ENCODE data around the gene ASAP3. TPM values are rescaled to one million over a fixed set of nuclear protein-coding genes. Genes with fewer than 3 reads are reported as not detected.
A peak's percentile ranks its signal among the peaks of the same experiment; 100 is the strongest.

ASAP3 gene
- total and polyA plus RNA-seq, 4 donors: 8.3 to 25.9 (median 16.7) TPM

DNA sequence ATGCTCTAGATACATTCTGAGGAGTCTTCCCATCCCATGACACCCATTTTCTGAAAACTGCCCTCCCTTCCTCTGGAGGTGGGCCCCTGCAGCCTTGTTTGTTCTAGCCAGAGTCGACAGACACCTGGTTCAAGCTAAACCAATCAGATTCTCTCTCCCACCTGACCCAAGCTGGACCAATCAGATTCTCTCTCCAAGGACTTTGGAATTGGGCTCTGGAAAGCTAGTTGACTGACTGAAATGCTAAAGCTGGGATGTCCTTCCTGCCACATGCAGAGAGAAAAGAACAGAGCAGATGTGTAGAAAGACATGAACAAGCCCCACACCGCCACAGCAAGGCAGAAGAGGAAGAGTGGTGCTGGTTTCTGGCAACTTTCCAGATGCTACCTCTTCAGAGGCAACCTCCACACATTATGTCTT, 24.6 kb downstream of the ASAP3 start:
- no peaks in the 10 kb centered on the region for H3K36me3 ChIP-seq (ENCODE audit: control insufficient read depth in 4 of 4, insufficient read depth in 3 of 4, low read depth in 1 of 4, low read length in 3 of 4)
- WGBS: 54% methylated on average over 2 of the region's 2 CpGs
- H3K9ac ChIP-seq (ENCODE audit: low read depth in 1 of 2, low read length in 2 of 2): no peak overlapping the region
- H3K27ac ChIP-seq (ENCODE audit: low read depth in 1 of 2, low read length in 2 of 2): no peak overlapping the region
- no peak for DNase-seq (ENCODE audit: low spot score)
- H3K4me1 ChIP-seq (ENCODE audit: control insufficient read depth in 4 of 4, insufficient read depth in 4 of 4, low read length in 3 of 4): peaks cover 5 to 39% (median 13%) of the 10 kb centered on the region in 4 donors
- H3K27me3 ChIP-seq (ENCODE audit: control insufficient read depth in 4 of 4, insufficient read depth in 4 of 4, low read length in 3 of 4): no peaks in the 10 kb centered on the region
- TF ChIP-seq HNF4G (IDR thresholded peaks at IDR 0.05): peak; percentile 32
- TF ChIP-seq, protein P1, sequence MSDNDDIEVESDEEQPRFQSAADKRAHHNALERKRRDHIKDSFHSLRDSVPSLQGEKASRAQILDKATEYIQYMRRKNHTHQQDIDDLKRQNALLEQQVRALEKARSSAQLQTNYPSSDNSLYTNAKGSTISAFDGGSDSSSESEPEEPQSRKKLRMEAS (IDR thresholded peaks at IDR 0.05): no peak
- peak; percentile 61 for TF ChIP-seq SP1 (IDR thresholded peaks at IDR 0.05)
- no peak for TF ChIP-seq RXRA (IDR thresholded peaks at IDR 0.05)
- TF ChIP-seq HNF4A (conservative IDR thresholded peaks at IDR 0.05): peak; percentile 38 to 68
- H3K9me3 ChIP-seq (ENCODE audit: control insufficient read depth in 4 of 4, low read length in 3 of 4): no peaks in the 10 kb centered on the region
- H3K4me3 ChIP-seq (ENCODE audit: low read depth in 1 of 3, low read length in 3 of 3): no peak overlapping the region

DNA sequence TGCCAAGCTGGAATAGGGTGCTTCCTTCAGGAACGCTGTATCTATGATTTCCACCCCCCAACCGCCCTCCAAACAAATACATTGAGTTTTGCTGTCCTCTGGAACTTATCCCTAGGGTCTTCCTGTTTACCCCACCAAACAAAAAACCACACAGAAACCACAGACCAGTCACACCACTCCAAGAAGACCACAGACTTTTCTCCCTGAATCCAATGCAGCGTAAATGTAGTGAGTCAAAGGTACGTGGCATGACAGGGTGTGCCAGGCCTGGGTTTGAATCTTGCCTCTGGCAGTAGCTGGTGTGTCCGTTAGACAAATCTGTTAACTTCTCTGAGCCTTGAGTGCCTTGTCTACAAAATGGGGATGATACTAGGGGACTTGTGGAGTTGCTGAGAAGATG, 27.8 kb downstream of the ASAP3 start:
- Histone ChIP-seq H3K27ac (ENCODE audit: low read depth in 1 of 2, low read length in 2 of 2) (peak overlapping the region; percentile 63 to 81), H3K27me3 (ENCODE audit: control insufficient read depth in 4 of 4, insufficient read depth in 4 of 4, low read length in 3 of 4) (no peaks in the 10 kb centered on the region), H3K4me1 (ENCODE audit: control insufficient read depth in 4 of 4, insufficient read depth in 4 of 4, low read length in 3 of 4) (peaks cover 5 to 47% (median 23%) of the 10 kb centered on the region in 4 donors), H3K9ac (ENCODE audit: low read depth in 1 of 2, low read length in 2 of 2) (no peak overlapping the region), H3K36me3 (ENCODE audit: control insufficient read depth in 4 of 4, insufficient read depth in 3 of 4, low read depth in 1 of 4, low read length in 3 of 4) (no peaks in the 10 kb centered on the region), H3K4me3 (ENCODE audit: low read depth in 1 of 3, low read length in 3 of 3) (no peak overlapping the region), H3K9me3 (ENCODE audit: control insufficient read depth in 4 of 4, low read length in 3 of 4) (no peaks in the 10 kb centered on the region)
- no peak for TF ChIP-seq EGR1 (IDR thresholded peaks at IDR 0.05; ENCODE audit: low read depth in 2 of 2)
- TF ChIP-seq HNF4G (IDR thresholded peaks at IDR 0.05): no peak
- TF ChIP-seq, protein P1 (IDR thresholded peaks at IDR 0.05): no peak
- TF ChIP-seq, protein P2, sequence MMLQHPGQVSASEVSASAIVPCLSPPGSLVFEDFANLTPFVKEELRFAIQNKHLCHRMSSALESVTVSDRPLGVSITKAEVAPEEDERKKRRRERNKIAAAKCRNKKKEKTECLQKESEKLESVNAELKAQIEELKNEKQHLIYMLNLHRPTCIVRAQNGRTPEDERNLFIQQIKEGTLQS (IDR thresholded peaks at IDR 0.05): no peak
- DNase-seq (ENCODE audit: low spot score): no peak
- 87% methylated on average over 5 of the region's 5 CpGs for WGBS

DNA sequence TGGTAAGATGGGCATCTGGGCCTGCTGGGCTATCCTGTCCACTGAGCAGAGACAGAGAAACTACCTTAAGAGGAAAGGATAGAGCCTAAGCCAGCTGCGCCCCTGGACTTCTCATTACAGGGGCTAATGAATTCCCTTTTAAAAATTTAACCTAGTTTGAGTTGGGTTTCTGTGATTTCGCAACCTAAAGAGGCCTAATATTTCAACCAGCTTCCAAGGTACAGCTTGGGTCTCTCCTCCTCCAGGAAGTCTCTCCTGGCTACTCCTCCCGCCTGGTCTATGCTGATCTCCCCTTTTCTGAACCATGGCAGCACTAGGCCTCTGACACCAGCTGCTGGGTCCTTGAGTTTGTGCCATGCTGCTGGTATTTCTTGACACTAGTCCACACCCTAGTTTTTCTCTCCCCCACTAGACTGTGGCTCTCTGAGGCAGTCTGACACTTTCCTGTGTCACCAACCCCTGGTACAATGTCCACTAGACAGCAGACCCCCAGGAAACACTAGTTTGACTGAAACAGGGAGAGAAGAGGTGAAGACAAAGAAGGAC, 30.5 kb downstream of the ASAP3 start:
- H3K4me1 ChIP-seq (ENCODE audit: control insufficient read depth in 4 of 4, insufficient read depth in 4 of 4, low read length in 3 of 4): peaks cover 5 to 40% (median 22%) of the 10 kb centered on the region in 4 donors
- H3K4me3 ChIP-seq (ENCODE audit: low read depth in 1 of 3, low read length in 3 of 3): no peak overlapping the region
- peak overlapping the region in 1 of 2 donors; percentile 28 for H3K27ac ChIP-seq (ENCODE audit: low read depth in 1 of 2, low read length in 2 of 2)
- no peaks in the 10 kb centered on the region for H3K27me3 ChIP-seq (ENCODE audit: control insufficient read depth in 4 of 4, insufficient read depth in 4 of 4, low read length in 3 of 4)
- 86% methylated on average over 3 of the region's 3 CpGs for WGBS
- no peaks in the 10 kb centered on the region for H3K9me3 ChIP-seq (ENCODE audit: control insufficient read depth in 4 of 4, low read length in 3 of 4)
- no peak for DNase-seq (ENCODE audit: low spot score)
- no peak overlapping the region for H3K9ac ChIP-seq (ENCODE audit: low read depth in 1 of 2, low read length in 2 of 2)
- TF ChIP-seq RAD21 (IDR thresholded peaks at IDR 0.05) (no peak), EGR1 (IDR thresholded peaks at IDR 0.05; ENCODE audit: low read depth in 2 of 2) (no peak), YY1 (IDR thresholded peaks at IDR 0.05) (no peak), HNF4G (IDR thresholded peaks at IDR 0.05) (no peak), RXRA (IDR thresholded peaks at IDR 0.05) (no peak), NR2F2 (IDR thresholded peaks at IDR 0.05) (no peak), SP1 (IDR thresholded peaks at IDR 0.05) (no peak), FOXA1 (IDR thresholded peaks at IDR 0.05) (no peak), GABPA (IDR thresholded peaks at IDR 0.05 in 1 of 2, conservative IDR thresholded peaks at IDR 0.05 in 1 of 2) (no peak), JUND (IDR thresholded peaks at IDR 0.05) (no peak), FOXA2 (IDR thresholded peaks at IDR 0.05) (no peak)
- TF ChIP-seq, protein P3, sequence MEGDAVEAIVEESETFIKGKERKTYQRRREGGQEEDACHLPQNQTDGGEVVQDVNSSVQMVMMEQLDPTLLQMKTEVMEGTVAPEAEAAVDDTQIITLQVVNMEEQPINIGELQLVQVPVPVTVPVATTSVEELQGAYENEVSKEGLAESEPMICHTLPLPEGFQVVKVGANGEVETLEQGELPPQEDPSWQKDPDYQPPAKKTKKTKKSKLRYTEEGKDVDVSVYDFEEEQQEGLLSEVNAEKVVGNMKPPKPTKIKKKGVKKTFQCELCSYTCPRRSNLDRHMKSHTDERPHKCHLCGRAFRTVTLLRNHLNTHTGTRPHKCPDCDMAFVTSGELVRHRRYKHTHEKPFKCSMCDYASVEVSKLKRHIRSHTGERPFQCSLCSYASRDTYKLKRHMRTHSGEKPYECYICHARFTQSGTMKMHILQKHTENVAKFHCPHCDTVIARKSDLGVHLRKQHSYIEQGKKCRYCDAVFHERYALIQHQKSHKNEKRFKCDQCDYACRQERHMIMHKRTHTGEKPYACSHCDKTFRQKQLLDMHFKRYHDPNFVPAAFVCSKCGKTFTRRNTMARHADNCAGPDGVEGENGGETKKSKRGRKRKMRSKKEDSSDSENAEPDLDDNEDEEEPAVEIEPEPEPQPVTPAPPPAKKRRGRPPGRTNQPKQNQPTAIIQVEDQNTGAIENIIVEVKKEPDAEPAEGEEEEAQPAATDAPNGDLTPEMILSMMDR (IDR thresholded peaks at IDR 0.05; ENCODE audit: low read depth, low read length, missing input control): no peak
- TF ChIP-seq, protein P1 (IDR thresholded peaks at IDR 0.05): no peak
- TF ChIP-seq, protein P2 (IDR thresholded peaks at IDR 0.05): no peak
- TF ChIP-seq, protein P4, sequence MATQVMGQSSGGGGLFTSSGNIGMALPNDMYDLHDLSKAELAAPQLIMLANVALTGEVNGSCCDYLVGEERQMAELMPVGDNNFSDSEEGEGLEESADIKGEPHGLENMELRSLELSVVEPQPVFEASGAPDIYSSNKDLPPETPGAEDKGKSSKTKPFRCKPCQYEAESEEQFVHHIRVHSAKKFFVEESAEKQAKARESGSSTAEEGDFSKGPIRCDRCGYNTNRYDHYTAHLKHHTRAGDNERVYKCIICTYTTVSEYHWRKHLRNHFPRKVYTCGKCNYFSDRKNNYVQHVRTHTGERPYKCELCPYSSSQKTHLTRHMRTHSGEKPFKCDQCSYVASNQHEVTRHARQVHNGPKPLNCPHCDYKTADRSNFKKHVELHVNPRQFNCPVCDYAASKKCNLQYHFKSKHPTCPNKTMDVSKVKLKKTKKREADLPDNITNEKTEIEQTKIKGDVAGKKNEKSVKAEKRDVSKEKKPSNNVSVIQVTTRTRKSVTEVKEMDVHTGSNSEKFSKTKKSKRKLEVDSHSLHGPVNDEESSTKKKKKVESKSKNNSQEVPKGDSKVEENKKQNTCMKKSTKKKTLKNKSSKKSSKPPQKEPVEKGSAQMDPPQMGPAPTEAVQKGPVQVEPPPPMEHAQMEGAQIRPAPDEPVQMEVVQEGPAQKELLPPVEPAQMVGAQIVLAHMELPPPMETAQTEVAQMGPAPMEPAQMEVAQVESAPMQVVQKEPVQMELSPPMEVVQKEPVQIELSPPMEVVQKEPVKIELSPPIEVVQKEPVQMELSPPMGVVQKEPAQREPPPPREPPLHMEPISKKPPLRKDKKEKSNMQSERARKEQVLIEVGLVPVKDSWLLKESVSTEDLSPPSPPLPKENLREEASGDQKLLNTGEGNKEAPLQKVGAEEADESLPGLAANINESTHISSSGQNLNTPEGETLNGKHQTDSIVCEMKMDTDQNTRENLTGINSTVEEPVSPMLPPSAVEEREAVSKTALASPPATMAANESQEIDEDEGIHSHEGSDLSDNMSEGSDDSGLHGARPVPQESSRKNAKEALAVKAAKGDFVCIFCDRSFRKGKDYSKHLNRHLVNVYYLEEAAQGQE (IDR thresholded peaks at IDR 0.05): no peak
- no peaks in the 10 kb centered on the region for H3K36me3 ChIP-seq (ENCODE audit: control insufficient read depth in 4 of 4, insufficient read depth in 3 of 4, low read depth in 1 of 4, low read length in 3 of 4)
